ENCODE data around the gene GP1BB. TPM values are rescaled to one million over a fixed set of nuclear protein-coding genes. Genes with fewer than 3 reads are reported as not detected.
A peak's percentile ranks its signal among the peaks of the same experiment; 100 is the strongest.

The GP1BB gene
- total and polyA plus RNA-seq, 2 experiments from 2014 or later: 80.9 to 89.4 TPM

DNA sequence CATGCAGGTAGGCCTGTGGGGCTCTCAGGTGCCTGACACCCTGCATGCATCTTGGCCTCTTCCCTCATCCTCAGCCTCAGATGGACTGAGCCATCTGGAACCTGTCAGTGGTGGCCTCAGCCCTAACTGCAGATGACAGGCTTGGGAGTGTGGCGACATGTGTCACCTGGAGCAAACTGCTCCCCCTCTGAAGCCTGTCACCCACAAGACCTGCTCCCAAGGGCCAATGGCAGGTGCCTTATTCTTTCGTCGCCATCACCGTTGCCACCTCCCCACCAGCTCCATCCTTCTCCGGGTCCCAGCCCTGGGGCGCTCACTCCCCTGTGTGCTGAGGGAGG, 12.6 kb upstream of the GP1BB start:
- Histone ChIP-seq H3K27ac (no peak overlapping the region), H3K9me3 (ENCODE audit: low read depth) (no peaks in the 10 kb centered on the region), H3K27me3 (peaks cover 32% of the 10 kb centered on the region), H3K36me3 (no peaks in the 10 kb centered on the region), H3K4me1 (ENCODE audit: low read depth) (no peaks in the 10 kb centered on the region), H3K4me3 (no peak overlapping the region)
- TF ChIP-seq, protein P1, sequence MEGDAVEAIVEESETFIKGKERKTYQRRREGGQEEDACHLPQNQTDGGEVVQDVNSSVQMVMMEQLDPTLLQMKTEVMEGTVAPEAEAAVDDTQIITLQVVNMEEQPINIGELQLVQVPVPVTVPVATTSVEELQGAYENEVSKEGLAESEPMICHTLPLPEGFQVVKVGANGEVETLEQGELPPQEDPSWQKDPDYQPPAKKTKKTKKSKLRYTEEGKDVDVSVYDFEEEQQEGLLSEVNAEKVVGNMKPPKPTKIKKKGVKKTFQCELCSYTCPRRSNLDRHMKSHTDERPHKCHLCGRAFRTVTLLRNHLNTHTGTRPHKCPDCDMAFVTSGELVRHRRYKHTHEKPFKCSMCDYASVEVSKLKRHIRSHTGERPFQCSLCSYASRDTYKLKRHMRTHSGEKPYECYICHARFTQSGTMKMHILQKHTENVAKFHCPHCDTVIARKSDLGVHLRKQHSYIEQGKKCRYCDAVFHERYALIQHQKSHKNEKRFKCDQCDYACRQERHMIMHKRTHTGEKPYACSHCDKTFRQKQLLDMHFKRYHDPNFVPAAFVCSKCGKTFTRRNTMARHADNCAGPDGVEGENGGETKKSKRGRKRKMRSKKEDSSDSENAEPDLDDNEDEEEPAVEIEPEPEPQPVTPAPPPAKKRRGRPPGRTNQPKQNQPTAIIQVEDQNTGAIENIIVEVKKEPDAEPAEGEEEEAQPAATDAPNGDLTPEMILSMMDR (IDR thresholded peaks at IDR 0.05; ENCODE audit: low read depth, low read length): no peak
- DNase-seq (ENCODE audit: low read depth in 1 of 2, low spot score in 1 of 2): no peak

DNA sequence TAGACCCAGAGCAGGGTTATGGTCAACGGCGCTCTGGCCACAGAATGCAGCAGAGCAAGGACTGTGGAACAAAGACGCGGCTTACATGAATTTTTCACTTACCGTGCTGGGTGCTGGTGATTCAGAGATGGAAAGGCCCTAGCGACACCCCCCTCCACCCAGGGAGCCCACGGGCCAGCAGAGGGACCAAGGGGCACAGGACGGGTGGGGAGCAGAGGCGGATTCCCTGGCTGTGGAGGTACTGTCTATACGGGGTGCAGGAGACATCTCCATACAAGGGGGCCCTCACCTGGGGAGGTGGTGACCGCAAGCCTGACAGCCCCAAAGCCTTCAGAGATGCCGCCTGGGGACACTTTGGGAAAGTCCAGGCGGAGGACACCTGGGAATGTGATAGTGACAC, 10.1 kb upstream of the GP1BB start:
- Histone ChIP-seq H3K27me3 (peaks cover 32% of the 10 kb centered on the region), H3K36me3 (no peaks in the 10 kb centered on the region), H3K4me1 (ENCODE audit: low read depth) (no peaks in the 10 kb centered on the region), H3K4me3 (no peak overlapping the region), H3K27ac (no peak overlapping the region), H3K9me3 (ENCODE audit: low read depth) (no peaks in the 10 kb centered on the region)
- TF ChIP-seq, protein P1 (IDR thresholded peaks at IDR 0.05; ENCODE audit: low read depth, low read length): no peak
- no peak for DNase-seq (ENCODE audit: low read depth in 1 of 2, low spot score in 1 of 2)

DNA sequence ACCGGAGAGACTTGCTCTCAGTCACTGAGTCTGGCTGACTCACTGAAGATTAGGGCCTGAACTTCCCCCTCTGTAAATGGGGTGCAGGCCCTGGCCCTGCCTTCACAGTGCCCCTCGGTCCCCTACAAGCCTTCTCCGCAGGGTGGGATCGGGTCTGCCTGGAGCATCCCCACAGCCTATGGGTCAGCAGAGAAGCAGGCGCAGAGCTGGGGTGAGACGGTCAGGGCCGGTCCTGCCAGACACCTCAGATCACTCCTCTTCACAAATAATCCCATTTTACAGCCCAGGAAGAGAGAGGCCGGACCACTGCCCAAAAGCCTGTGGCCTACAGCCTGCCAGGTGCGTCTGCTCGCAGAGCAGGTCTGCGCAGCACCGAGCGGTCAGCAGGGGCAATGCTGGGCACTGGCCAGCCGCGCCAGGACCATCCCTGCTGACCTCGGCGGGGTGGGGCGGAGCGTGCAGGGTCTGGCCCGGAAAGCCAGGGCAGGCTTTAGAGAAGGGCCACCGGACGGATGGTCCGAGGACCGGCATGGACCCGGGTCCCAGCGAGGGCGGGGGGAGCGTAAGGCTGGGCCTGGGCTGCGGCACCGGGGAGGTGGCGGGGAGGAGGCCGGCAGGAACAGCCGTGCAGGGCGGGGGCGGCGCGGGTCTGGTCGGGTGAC, 9.6 kb upstream of the GP1BB start:
- TF ChIP-seq, protein P1 (IDR thresholded peaks at IDR 0.05; ENCODE audit: low read depth, low read length): no peak
- peak in 1 of 2 donors; percentile 27 for DNase-seq (ENCODE audit: low read depth in 1 of 2, low spot score in 1 of 2)
- Histone ChIP-seq H3K27ac (no peak overlapping the region), H3K4me3 (peak overlapping the region; percentile 56), H3K9me3 (ENCODE audit: low read depth) (no peaks in the 10 kb centered on the region), H3K4me1 (ENCODE audit: low read depth) (no peaks in the 10 kb centered on the region), H3K36me3 (no peaks in the 10 kb centered on the region), H3K27me3 (peaks cover 32% of the 10 kb centered on the region)

DNA sequence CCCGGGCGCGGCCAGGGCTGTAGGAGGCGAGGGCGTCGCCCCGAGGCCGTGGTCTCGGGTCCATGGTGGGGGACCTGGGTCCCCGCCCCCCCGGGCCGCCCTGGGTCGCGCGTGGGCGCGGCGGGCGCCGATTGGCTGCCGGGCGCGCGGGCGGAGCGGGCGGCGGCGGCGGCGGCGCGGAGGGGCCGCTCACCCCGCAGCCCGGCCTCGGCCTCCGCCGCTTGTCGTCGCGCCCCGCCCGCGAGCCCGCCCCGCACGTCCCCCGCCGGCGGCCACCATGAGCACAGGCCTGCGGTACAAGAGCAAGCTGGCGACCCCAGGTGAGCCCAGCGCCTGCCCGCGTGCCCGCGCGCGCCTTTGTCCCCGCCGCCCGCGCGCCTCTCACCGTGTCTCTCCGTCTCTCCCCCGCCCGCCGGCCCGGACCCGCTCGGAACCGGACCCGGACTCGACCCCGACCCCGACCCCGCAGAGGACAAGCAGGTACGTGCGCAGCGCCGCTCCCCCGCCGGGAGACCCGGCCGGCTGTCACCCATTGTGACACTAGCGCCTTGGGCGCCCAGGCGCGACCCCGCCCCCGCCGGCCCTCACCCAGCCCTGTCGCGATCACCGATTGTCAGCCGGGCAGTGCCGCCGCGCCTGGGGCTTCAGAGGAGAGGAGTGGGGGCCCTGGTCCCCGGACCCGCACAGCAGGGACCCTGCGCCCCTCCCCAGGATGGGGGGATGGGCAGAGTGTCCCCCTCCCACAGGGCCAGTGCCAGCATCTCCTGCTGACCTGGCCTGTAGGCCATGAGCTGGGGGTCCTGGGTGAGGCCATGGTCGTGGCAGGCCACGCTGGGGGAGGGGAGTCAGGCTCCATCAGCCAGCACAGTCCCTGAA, 8.8 kb upstream of the GP1BB start, which contains the start of gene SEPTIN5:
SEPTIN5 (plus strand) TSS at position 192 of the 876 bp plus-strand sequence; CDS start at position 278, 86 bp downstream.
- no peaks in the 10 kb centered on the region for H3K36me3 ChIP-seq
- peak within 1 kb of the TSS; percentile 56 for H3K4me3 ChIP-seq
- H3K4me1 ChIP-seq (ENCODE audit: low read depth): peaks cover 6% of the 10 kb centered on the region
- TF ChIP-seq, protein P1 (IDR thresholded peaks at IDR 0.05; ENCODE audit: low read depth, low read length): no peak
- no peaks in the 10 kb centered on the region for H3K9me3 ChIP-seq (ENCODE audit: low read depth)
- H3K27me3 ChIP-seq: peaks cover 39% of the 10 kb centered on the region
- no peak within 1 kb of the TSS for H3K27ac ChIP-seq
- peak in 1 of 2 donors; percentile 33 for DNase-seq (ENCODE audit: low read depth in 1 of 2, low spot score in 1 of 2)

DNA sequence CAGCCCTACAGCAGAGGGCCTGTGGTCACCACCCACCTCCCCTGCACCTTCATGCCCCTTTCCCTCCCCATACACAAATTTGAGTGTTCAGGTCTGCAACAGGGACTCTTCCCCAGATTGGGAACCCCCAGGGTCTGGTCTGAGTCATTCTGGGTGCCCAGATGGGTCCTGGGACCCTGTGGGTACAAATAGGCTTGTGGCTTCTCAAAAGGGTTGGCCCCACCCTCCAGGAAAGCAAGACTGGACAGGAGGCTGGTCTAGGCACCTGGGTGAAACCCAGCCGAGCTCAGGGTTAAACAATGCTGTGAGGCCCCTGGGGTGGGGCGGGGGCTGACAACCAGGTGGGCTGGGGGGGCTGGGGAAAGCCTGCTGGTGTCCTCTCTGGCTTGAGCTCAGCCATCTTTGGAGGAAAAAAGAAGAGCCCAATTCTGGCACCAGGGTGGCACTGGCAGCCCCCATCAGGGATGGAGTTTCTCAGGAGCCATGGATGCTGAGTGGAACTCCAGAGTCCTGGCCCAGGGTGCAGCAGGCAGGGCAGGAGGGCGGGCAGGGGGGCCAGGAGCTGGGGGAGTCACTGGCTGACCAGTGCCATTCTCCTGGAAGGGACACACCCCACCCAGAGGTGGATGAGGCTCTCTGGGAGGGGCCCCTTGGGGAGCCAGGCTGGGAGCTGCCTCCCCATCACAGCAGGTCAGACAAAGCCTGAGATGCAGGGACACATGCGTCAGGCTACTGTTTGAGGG, 8.0 kb upstream of the GP1BB start:
- TF ChIP-seq, protein P1 (IDR thresholded peaks at IDR 0.05; ENCODE audit: low read depth, low read length): no peak
- no peak for DNase-seq (ENCODE audit: low read depth in 1 of 2, low spot score in 1 of 2)
- Histone ChIP-seq H3K36me3 (no peaks in the 10 kb centered on the region), H3K27me3 (peaks cover 47% of the 10 kb centered on the region), H3K9me3 (ENCODE audit: low read depth) (no peaks in the 10 kb centered on the region), H3K4me3 (peak overlapping the region; percentile 56), H3K27ac (no peak overlapping the region), H3K4me1 (ENCODE audit: low read depth) (peaks cover 9% of the 10 kb centered on the region)
